GM23338 (cell line): Measurements from ENCODE around the gene NAGA.

Experiments used
- CREB1 ChIP-seq: fragments of 250-450 bp; sonication (Bioruptor Pico); IDR thresholded peaks from 2 replicates; pipeline ENCODE4 v1.5.0; 2020; ENCODE audit warnings: low read depth, mild to moderate bottlenecking, moderate library complexity
- CTCF ChIP-seq, 2 experiments: fragments of 200-600 bp in 1 of 2; sonication (generic) in 1 of 2; conservative IDR thresholded peaks; 2 replicates each; pipeline versions ENCODE4 v1.5.1 to v1.6.1; 2016 to 2017; ENCODE audit warnings: antibody characterized with exemption in 2 of 2, low read depth in 2 of 2, mild to moderate bottlenecking in 2 of 2, moderate library complexity in 1 of 2
- ETS1 ChIP-seq: IDR thresholded peaks from 2 replicates; pipeline ENCODE4 v1.6.1; 2016; ENCODE audit warnings: antibody characterized with exemption
- EZH2 ChIP-seq: fragments of 200-600 bp; sonication (generic); IDR thresholded peaks from one replicate; pipeline ENCODE4 v1.8.0; 2017; ENCODE audit warnings: antibody characterized with exemption, mild to moderate bottlenecking, low read depth; ENCODE audit not compliant: unreplicated experiment
- EZH2phosphoT487 ChIP-seq: fragments of 200-600 bp; sonication (generic); IDR thresholded peaks from one replicate; pipeline ENCODE4 v1.8.1; 2018; ENCODE audit warnings: antibody characterized with exemption; ENCODE audit not compliant: unreplicated experiment
- JUNB ChIP-seq: IDR thresholded peaks from one replicate; pipeline ENCODE4 v1.6.1; 2016; ENCODE audit warnings: antibody characterized with exemption; ENCODE audit not compliant: unreplicated experiment
- NANOG ChIP-seq: IDR thresholded peaks from 2 replicates; pipeline ENCODE4 v1.6.1; 2016; ENCODE audit warnings: antibody characterized with exemption, borderline replicate concordance
- POLR2AphosphoS5 ChIP-seq: IDR thresholded peaks from 2 replicates; pipeline ENCODE4 v1.6.1; 2016; ENCODE audit warnings: antibody characterized with exemption, low read depth
- REST ChIP-seq: IDR thresholded peaks from one replicate; pipeline ENCODE4 v1.6.1; 2018; ENCODE audit warnings: antibody characterized with exemption; ENCODE audit not compliant: unreplicated experiment
- STAT1 ChIP-seq: IDR thresholded peaks from one replicate; pipeline ENCODE4 v1.6.1; 2016; ENCODE audit warnings: antibody characterized with exemption; ENCODE audit not compliant: unreplicated experiment
- ZNF114 ChIP-seq: fragments of 250-450 bp; sonication (Bioruptor Pico); IDR thresholded peaks from 2 replicates; pipeline ENCODE4 v1.5.0; 2020; ENCODE audit warnings: mild to moderate bottlenecking, moderate library complexity
- ZNF331 ChIP-seq: fragments of 250-450 bp; sonication (Bioruptor Pico); IDR thresholded peaks from 2 replicates; pipeline ENCODE4 v1.5.0; 2020; ENCODE audit warnings: low read depth, mild to moderate bottlenecking, moderate library complexity
- ZNF462 ChIP-seq: fragments of 250-450 bp; sonication (Bioruptor Pico); IDR thresholded peaks from 2 replicates; pipeline ENCODE4 v1.5.0; 2020; ENCODE audit warnings: mild to moderate bottlenecking, moderate library complexity

- TF ChIP-seq CTCF (conservative IDR thresholded peaks at IDR 0.05; ENCODE audit: low read depth in 2 of 2) (no peak), POLR2AphosphoS5 (no peak), REST (no peak), STAT1 (no peak), EZH2 (no peak), JUNB (no peak), EZH2phosphoT487 (no peak), CREB1 (no peak), NANOG (no peak), ETS1 (no peak), ZNF462 (no peak), ZNF114 (CRISPR knock-in tag) (no peak), ZNF331 (CRISPR knock-in tag) (no peak)
Observed at GRCh38 chr22:42062506-42063170, 8.0 kb downstream of the NAGA start.
